Measurements from ENCODE around the gene FARP2. TPM values are rescaled to one million over a fixed set of nuclear protein-coding genes. Genes with fewer than 3 reads are reported as not detected.

The FARP2 gene
- total and polyA plus RNA-seq, 2 of the 13 experiments (the other 11 are each of a cell fraction or from before 2014, with no cell fraction given), result 28.0 to 45.4 TPM

GRCh38 chr2:241315093-241315878 is 40.8 kb upstream of the FARP2 start, which contains the start of gene HDLBP (continued):
- no peak for TF ChIP-seq ZNF597 (CRISPR knock-in tag; IDR thresholded peaks at IDR 0.05)
- no peak for TF ChIP-seq HIC2 (CRISPR knock-in tag; IDR thresholded peaks at IDR 0.05; ENCODE audit: low read depth)
- peak; percentile 79 for TF ChIP-seq HIVEP1 (CRISPR knock-in tag; IDR thresholded peaks at IDR 0.05)
- TF ChIP-seq ZBTB38 (CRISPR knock-in tag; IDR thresholded peaks at IDR 0.05), result peak; percentile 83; the same call in 1 of the 2 replicates
- peak; percentile 45; the same call in 1 of the 2 replicates for TF ChIP-seq SOX5 (CRISPR knock-in tag; IDR thresholded peaks at IDR 0.05; ENCODE audit: borderline replicate concordance)
- TF ChIP-seq TEAD2 (CRISPR knock-in tag; IDR thresholded peaks at IDR 0.05), result 0 out of 2 replicates have a peak, but pooled peaks have one; percentile 19
- no peak for TF ChIP-seq TBL1XR1 (IDR thresholded peaks at IDR 0.05; ENCODE audit: borderline replicate concordance, low read length, partially characterized antibody)
- no peak for TF ChIP-seq XBP1 (CRISPR knock-in tag; IDR thresholded peaks at IDR 0.05)
- peak; percentile 98 for TF ChIP-seq MXD3 (CRISPR knock-in tag; IDR thresholded peaks at IDR 0.05)
- peak; percentile 77 for TF ChIP-seq ATF7 (IDR thresholded peaks at IDR 0.05)
- peak; percentile 69 for TF ChIP-seq ATF7 (CRISPR knock-in tag; IDR thresholded peaks at IDR 0.05)
- TF ChIP-seq ATRX (CRISPR knock-in tag; IDR thresholded peaks at IDR 0.05; ENCODE audit: borderline replicate concordance), result no peak
- peak; percentile 81; the same call in 1 of the 2 replicates for TF ChIP-seq PCBP1 (IDR thresholded peaks at IDR 0.05; ENCODE audit: borderline replicate concordance, low read depth, low read length)
- TF ChIP-seq NFIC (IDR thresholded peaks at IDR 0.05; ENCODE audit: low read length), result no peak
- TF ChIP-seq ZSCAN22 (CRISPR knock-in tag; IDR thresholded peaks at IDR 0.05), result peak; percentile 18; the same call in 1 of the 2 replicates
- no peak for TF ChIP-seq REST (IDR thresholded peaks at IDR 0.05; ENCODE audit: borderline replicate concordance in 1 of 2, low read depth in 1 of 2, low read length in 2 of 2)
- TF ChIP-seq FOXA1 (IDR thresholded peaks at IDR 0.05), result no peak
- 0 out of 2 replicates have a peak, but pooled peaks have one; percentile 14 for TF ChIP-seq FOXA1 (CRISPR knock-in tag; IDR thresholded peaks at IDR 0.05)
- no peak for TF ChIP-seq NFE2L2 (IDR thresholded peaks at IDR 0.05; ENCODE audit: low read length)
- TF ChIP-seq ZNF280D (CRISPR knock-in tag; IDR thresholded peaks at IDR 0.05), result 0 out of 2 replicates have a peak, but pooled peaks have one; percentile 74

Measured in HepG2 (cell line).